ENCODE measurements around the gene RBAK.
"Not testable (repeated sequence)": the region's sequence is repeated elsewhere in the genome, so short reads cannot be mapped to it uniquely, and the experiment has no call there.

DNA sequence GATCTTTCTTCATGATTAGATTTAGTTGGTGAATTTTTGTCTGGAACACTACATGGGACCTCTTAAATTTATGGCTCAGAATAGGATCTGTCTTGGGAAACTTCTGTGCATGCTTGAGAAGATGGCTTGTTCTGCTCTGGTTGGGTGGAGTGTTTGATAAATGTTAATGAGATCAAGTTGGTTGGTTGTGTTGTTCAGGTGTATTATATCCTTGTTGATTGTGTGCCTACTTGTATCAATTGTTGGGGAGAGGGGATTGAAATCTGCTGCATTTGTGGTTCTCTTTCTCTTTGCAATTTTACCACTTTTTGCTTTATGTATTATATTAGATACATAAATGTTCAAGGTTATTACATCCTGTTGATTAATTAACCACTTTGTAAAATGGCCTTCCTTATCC is 6.1 kb downstream of the RBAK start:
- TF ChIP-seq, protein P1, sequence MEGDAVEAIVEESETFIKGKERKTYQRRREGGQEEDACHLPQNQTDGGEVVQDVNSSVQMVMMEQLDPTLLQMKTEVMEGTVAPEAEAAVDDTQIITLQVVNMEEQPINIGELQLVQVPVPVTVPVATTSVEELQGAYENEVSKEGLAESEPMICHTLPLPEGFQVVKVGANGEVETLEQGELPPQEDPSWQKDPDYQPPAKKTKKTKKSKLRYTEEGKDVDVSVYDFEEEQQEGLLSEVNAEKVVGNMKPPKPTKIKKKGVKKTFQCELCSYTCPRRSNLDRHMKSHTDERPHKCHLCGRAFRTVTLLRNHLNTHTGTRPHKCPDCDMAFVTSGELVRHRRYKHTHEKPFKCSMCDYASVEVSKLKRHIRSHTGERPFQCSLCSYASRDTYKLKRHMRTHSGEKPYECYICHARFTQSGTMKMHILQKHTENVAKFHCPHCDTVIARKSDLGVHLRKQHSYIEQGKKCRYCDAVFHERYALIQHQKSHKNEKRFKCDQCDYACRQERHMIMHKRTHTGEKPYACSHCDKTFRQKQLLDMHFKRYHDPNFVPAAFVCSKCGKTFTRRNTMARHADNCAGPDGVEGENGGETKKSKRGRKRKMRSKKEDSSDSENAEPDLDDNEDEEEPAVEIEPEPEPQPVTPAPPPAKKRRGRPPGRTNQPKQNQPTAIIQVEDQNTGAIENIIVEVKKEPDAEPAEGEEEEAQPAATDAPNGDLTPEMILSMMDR (IDR thresholded peaks at IDR 0.05 in 4 of 5, conservative IDR thresholded peaks at IDR 0.05 in 1 of 5), result not testable (repeated sequence)
- not testable (repeated sequence) for TF ChIP-seq POLR2A (IDR thresholded peaks at IDR 0.05)

Measured in gastrocnemius medialis (tissue), 4 donors.